Activated CD4-positive, alpha-beta T cell treated with anti-CD3 and anti-CD28 coated beads, Interleukin-2, amount 50 U/mL, for 1 hour (primary cell): Measurements from ENCODE around the gene TMEM151B.
A peak's percentile ranks its signal among the peaks of the same experiment; 100 is the strongest.

Experiments used
- DNase-seq: peaks from one replicate; pipeline ENCODE4 v3.0.0-alpha.2; 2020

The TMEM151B gene

GRCh38 chr6:44253307-44254101 is 16.7 kb upstream of the TMEM151B start:
- peak; percentile 64 for DNase-seq

GRCh38 chr6:44254191-44255104 is 15.8 kb upstream of the TMEM151B start:
- DNase-seq, result no peak

GRCh38 chr6:44255105-44255808 is 15.0 kb upstream of the TMEM151B start:
- no peak for DNase-seq

- no peak for DNase-seq
Observed at GRCh38 chr6:44255871-44256774, 14.1 kb upstream of the TMEM151B start.

GRCh38 chr6:44256775-44257024 is 13.6 kb upstream of the TMEM151B start:
- DNase-seq, result no peak

- DNase-seq, result peak; percentile 59
Observed at GRCh38 chr6:44257025-44257752, 13.1 kb upstream of the TMEM151B start, which contains the start of gene SLC35B2. SLC35B2 (minus strand) TSS chr6:44257528; CDS start chr6:44257410, 118 bp downstream.

GRCh38 chr6:44257753-44258324 is 12.4 kb upstream of the TMEM151B start:
- no peak for DNase-seq

- DNase-seq, result no peak
Observed at GRCh38 chr6:44258325-44258863, 11.9 kb upstream of the TMEM151B start.

- DNase-seq, result no peak
Observed at GRCh38 chr6:44258921-44259320, 11.3 kb upstream of the TMEM151B start.

GRCh38 chr6:44260011-44260410 is 10.2 kb upstream of the TMEM151B start:
- DNase-seq, result no peak

- no peak for DNase-seq
Observed at GRCh38 chr6:44260451-44261297, 9.6 kb upstream of the TMEM151B start.

- DNase-seq, result no peak
Observed at GRCh38 chr6:44261581-44261980, 8.7 kb upstream of the TMEM151B start.

- DNase-seq, result no peak
Observed at GRCh38 chr6:44262467-44263353, 7.5 kb upstream of the TMEM151B start.

GRCh38 chr6:44263354-44264100 is 6.7 kb upstream of the TMEM151B start:
- DNase-seq, result no peak

GRCh38 chr6:44264154-44265006 is 5.9 kb upstream of the TMEM151B start:
- DNase-seq, result no peak

- peak; percentile 95 for DNase-seq
Observed at GRCh38 chr6:44265007-44265721, 5.1 kb upstream of the TMEM151B start, which contains the start of gene NFKBIE. NFKBIE (minus strand) TSS chr6:44265551; CDS start chr6:44265346, 205 bp downstream.
